ENCODE measurements around the gene PRAMEF13.
"Not testable (repeated sequence)": the region's sequence is repeated elsewhere in the genome, so short reads cannot be mapped to it uniquely, and the experiment has no call there.

DNA sequence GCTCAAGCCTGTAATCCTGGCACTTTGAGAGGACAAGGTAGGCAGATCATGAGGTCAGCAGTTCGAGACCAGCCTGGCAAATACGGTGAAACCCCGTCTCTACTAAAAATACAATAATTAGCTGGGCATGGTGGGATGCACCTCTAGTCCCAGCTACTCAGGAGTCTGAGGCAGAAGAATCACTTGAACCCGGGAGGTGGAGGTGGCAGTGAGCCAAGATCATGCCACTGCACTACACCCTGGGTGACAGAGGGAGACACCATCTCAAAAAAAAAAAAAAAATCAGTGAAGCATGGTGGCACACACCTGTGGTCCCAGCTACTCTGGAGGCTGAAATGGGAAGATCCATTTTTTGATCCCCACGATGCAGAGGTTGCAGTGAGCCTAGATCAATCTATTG, 28.9 kb upstream of the PRAMEF13 start:
- not testable (repeated sequence) for TF ChIP-seq NFYB (IDR thresholded peaks at IDR 0.05; ENCODE audit: extremely low read depth, insufficient read length); ZEB2 (IDR thresholded peaks at IDR 0.05); BCL6 (CRISPR knock-in tag; IDR thresholded peaks at IDR 0.05); KDM5B (IDR thresholded peaks at IDR 0.05; ENCODE audit: insufficient replicate concordance, low read depth, low read length); FOXA1 (IDR thresholded peaks at IDR 0.05; ENCODE audit: borderline replicate concordance)
- TF ChIP-seq, protein P1, sequence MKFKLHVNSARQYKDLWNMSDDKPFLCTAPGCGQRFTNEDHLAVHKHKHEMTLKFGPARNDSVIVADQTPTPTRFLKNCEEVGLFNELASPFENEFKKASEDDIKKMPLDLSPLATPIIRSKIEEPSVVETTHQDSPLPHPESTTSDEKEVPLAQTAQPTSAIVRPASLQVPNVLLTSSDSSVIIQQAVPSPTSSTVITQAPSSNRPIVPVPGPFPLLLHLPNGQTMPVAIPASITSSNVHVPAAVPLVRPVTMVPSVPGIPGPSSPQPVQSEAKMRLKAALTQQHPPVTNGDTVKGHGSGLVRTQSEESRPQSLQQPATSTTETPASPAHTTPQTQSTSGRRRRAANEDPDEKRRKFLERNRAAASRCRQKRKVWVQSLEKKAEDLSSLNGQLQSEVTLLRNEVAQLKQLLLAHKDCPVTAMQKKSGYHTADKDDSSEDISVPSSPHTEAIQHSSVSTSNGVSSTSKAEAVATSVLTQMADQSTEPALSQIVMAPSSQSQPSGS (CRISPR knock-in tag; IDR thresholded peaks at IDR 0.05), result not testable (repeated sequence)
- TF ChIP-seq, protein P2, sequence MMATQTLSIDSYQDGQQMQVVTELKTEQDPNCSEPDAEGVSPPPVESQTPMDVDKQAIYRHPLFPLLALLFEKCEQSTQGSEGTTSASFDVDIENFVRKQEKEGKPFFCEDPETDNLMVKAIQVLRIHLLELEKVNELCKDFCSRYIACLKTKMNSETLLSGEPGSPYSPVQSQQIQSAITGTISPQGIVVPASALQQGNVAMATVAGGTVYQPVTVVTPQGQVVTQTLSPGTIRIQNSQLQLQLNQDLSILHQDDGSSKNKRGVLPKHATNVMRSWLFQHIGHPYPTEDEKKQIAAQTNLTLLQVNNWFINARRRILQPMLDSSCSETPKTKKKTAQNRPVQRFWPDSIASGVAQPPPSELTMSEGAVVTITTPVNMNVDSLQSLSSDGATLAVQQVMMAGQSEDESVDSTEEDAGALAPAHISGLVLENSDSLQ (IDR thresholded peaks at IDR 0.05), result not testable (repeated sequence)
